Erythroblast (primary cell): ENCODE data around the gene FNBP1L.

Experiments used
- GATA1 ChIP-seq: IDR thresholded peaks from 2 replicates; pipeline ENCODE4 v1.6.1; 2011; ENCODE audit warnings: low read depth, mild to moderate bottlenecking, control low read depth, low read length, moderate library complexity
- POLR2A ChIP-seq: IDR thresholded peaks from 2 replicates; pipeline ENCODE4 v1.6.1; 2011; ENCODE audit warnings: mild to moderate bottlenecking, low read length

DNA sequence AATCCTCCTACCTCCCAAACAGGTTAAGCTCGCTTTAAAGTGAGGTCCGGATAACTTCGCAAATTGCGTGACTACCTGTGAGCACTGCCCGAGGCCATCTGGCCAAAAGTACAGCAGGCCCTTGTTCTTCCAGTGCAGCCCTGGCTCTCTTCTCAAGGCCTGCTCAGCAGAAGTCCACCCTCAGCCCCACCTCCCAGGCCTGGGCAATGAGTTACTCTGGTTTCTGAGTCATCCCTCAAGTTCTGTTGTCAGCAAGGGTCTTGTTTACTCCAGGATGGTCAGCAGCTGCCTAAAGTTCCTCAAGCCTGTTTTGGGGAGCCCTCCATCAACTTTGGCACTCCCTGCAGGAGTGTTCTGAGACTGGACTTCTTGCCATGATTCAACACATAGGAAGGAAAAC lies 132.0 kb downstream of the FNBP1L start:
- no peak for TF ChIP-seq POLR2A
- no peak for TF ChIP-seq GATA1
